H1 (cell line): ENCODE results near the gene GNB1L. TPM values are rescaled to one million over a fixed set of nuclear protein-coding genes. Genes with fewer than 3 reads are reported as not detected.

ENCODE experiments used
- CHD7 ChIP-seq: fragments of 300-600 bp; sonication (generic); IDR thresholded peaks from 2 replicates; pipeline ENCODE4 v1.7.1; 2012; ENCODE audit warnings: low read length, moderate library complexity, mild to moderate bottlenecking, inconsistent platforms; ENCODE audit not compliant: insufficient replicate concordance
- polyA plus RNA-seq, 7 experiments: library from polyadenylated mRNA; depleted of rRNA in 3 of 7; stranded (reverse) in 5 of 7; unstranded in 2 of 7; fragments of >200 nt in 5 of 7; fragments of 200-250 nt in 2 of 7; gene quantifications; 1 replicate in 5 of 7; 2 replicates in 1 of 7; 4 replicates in 1 of 7; pipeline versions ENCODE4 v1.2.1 to v1.2.3, GENCODE V29; 2011 to 2013; ENCODE audit warnings: missing spikeins in 2 of 7, mixed read lengths in 2 of 7
- total RNA-seq: library from RNA; stranded (reverse); fragmentation: NEBNext Ultra II Directional; extraction: Animal tissue kit (Norgen Biotek cat#: 25700); gene quantifications from 2 replicates; pipeline ENCODE4 v1.2.1, GENCODE V29; 2021

GNB1L gene
- total and polyA plus RNA-seq, 2 of the 8 experiments (the other 6 are each of a cell fraction or from before 2014, with no cell fraction given), result 14.0 to 15.6 TPM

- TF ChIP-seq CHD7, result no peak
Measured at GRCh38 chr22:19802001-19802893, 52.4 kb downstream of the GNB1L start (continued).
